Measurements from ENCODE around the gene NHLRC1.

- TF ChIP-seq PKNOX1 (IDR thresholded peaks at IDR 0.05), result no peak
- no peak for TF ChIP-seq ZBTB33 (IDR thresholded peaks at IDR 0.05)
- no peak for TF ChIP-seq NFYB (IDR thresholded peaks at IDR 0.05; ENCODE audit: insufficient read depth, low read depth, low read length)
- no peak for TF ChIP-seq EP300 (IDR thresholded peaks at IDR 0.05; ENCODE audit: borderline replicate concordance in 1 of 2, control insufficient read depth in 1 of 2, low read depth in 2 of 2, low read length in 2 of 2)
- no peak for TF ChIP-seq CTCF (IDR thresholded peaks at IDR 0.05 in 2 of 3, conservative IDR thresholded peaks at IDR 0.05 in 1 of 3; ENCODE audit: control insufficient read depth in 2 of 3, extremely low read depth in 1 of 3, insufficient read depth in 1 of 3, low read depth in 3 of 3, low read length in 3 of 3)
- no peak for TF ChIP-seq ZNF274 (IDR thresholded peaks at IDR 0.05; ENCODE audit: insufficient read depth, insufficient read length)
- no peak for TF ChIP-seq TCF7 (IDR thresholded peaks at IDR 0.05; ENCODE audit: borderline replicate concordance)
- TF ChIP-seq POLR2A (IDR thresholded peaks at IDR 0.05; ENCODE audit: low read depth, low read length), result no peak
- TF ChIP-seq TAF1 (IDR thresholded peaks at IDR 0.05; ENCODE audit: borderline replicate concordance, low read depth, low read length), result no peak
- TF ChIP-seq TARDBP (IDR thresholded peaks at IDR 0.05; ENCODE audit: borderline replicate concordance), result no peak
- no peak for TF ChIP-seq STAT1 (conservative IDR thresholded peaks at IDR 0.05)
- no peak for TF ChIP-seq CHD1 (IDR thresholded peaks at IDR 0.05; ENCODE audit: low read depth, low read length)
- no peak for TF ChIP-seq CBX5 (IDR thresholded peaks at IDR 0.05; ENCODE audit: low read depth)
- TF ChIP-seq POLR2AphosphoS5 (IDR thresholded peaks at IDR 0.05; ENCODE audit: low read length), result no peak
Observed at GRCh38 chr6:18088419-18089296, 33.8 kb downstream of the NHLRC1 start.

Measured in GM12878 (cell line).